ENCODE data around the gene TSPAN9. TPM values are rescaled to one million over a fixed set of nuclear protein-coding genes. Genes with fewer than 3 reads are reported as not detected.

Gene TSPAN9
- polyA plus RNA-seq, 1 of the 3 experiments (the other 2 are of a cell fraction): 34.9 TPM

GRCh38 chr12:3233797-3234196, 156.6 kb downstream of the TSPAN9 start:
- H3K9ac ChIP-seq: no peak overlapping the region
- POLR2A ChIA-PET: interaction anchor here (1.1 kb wide), 1 partner anchor 9 kb away, joined by 3 read pairs; no protein-coding TSS in a partner anchor
- H3K9me3 ChIP-seq: no peaks in the 10 kb centered on the region
- TF ChIP-seq, protein P1, sequence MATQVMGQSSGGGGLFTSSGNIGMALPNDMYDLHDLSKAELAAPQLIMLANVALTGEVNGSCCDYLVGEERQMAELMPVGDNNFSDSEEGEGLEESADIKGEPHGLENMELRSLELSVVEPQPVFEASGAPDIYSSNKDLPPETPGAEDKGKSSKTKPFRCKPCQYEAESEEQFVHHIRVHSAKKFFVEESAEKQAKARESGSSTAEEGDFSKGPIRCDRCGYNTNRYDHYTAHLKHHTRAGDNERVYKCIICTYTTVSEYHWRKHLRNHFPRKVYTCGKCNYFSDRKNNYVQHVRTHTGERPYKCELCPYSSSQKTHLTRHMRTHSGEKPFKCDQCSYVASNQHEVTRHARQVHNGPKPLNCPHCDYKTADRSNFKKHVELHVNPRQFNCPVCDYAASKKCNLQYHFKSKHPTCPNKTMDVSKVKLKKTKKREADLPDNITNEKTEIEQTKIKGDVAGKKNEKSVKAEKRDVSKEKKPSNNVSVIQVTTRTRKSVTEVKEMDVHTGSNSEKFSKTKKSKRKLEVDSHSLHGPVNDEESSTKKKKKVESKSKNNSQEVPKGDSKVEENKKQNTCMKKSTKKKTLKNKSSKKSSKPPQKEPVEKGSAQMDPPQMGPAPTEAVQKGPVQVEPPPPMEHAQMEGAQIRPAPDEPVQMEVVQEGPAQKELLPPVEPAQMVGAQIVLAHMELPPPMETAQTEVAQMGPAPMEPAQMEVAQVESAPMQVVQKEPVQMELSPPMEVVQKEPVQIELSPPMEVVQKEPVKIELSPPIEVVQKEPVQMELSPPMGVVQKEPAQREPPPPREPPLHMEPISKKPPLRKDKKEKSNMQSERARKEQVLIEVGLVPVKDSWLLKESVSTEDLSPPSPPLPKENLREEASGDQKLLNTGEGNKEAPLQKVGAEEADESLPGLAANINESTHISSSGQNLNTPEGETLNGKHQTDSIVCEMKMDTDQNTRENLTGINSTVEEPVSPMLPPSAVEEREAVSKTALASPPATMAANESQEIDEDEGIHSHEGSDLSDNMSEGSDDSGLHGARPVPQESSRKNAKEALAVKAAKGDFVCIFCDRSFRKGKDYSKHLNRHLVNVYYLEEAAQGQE (IDR thresholded peaks at IDR 0.05; ENCODE audit: low read depth, low read length): no peak
- TF ChIP-seq MXI1 (IDR thresholded peaks at IDR 0.05; ENCODE audit: low read depth, low read length): no peak
- TF ChIP-seq GATA2 (CRISPR knock-in tag; IDR thresholded peaks at IDR 0.05): no peak
- TF ChIP-seq RFX5 (IDR thresholded peaks at IDR 0.05; ENCODE audit: low read length): no peak
- no peak for TF ChIP-seq NFIC (IDR thresholded peaks at IDR 0.05; ENCODE audit: borderline replicate concordance)
- TF ChIP-seq, protein P2, sequence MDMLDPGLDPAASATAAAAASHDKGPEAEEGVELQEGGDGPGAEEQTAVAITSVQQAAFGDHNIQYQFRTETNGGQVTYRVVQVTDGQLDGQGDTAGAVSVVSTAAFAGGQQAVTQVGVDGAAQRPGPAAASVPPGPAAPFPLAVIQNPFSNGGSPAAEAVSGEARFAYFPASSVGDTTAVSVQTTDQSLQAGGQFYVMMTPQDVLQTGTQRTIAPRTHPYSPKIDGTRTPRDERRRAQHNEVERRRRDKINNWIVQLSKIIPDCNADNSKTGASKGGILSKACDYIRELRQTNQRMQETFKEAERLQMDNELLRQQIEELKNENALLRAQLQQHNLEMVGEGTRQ (IDR thresholded peaks at IDR 0.05; ENCODE audit: borderline replicate concordance, low read depth, low read length): no peak
- no peak for TF ChIP-seq NRF1 (IDR thresholded peaks at IDR 0.05; ENCODE audit: low read depth, low read length)
- TF ChIP-seq, protein P3, sequence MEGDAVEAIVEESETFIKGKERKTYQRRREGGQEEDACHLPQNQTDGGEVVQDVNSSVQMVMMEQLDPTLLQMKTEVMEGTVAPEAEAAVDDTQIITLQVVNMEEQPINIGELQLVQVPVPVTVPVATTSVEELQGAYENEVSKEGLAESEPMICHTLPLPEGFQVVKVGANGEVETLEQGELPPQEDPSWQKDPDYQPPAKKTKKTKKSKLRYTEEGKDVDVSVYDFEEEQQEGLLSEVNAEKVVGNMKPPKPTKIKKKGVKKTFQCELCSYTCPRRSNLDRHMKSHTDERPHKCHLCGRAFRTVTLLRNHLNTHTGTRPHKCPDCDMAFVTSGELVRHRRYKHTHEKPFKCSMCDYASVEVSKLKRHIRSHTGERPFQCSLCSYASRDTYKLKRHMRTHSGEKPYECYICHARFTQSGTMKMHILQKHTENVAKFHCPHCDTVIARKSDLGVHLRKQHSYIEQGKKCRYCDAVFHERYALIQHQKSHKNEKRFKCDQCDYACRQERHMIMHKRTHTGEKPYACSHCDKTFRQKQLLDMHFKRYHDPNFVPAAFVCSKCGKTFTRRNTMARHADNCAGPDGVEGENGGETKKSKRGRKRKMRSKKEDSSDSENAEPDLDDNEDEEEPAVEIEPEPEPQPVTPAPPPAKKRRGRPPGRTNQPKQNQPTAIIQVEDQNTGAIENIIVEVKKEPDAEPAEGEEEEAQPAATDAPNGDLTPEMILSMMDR (IDR thresholded peaks at IDR 0.05): no peak
- TF ChIP-seq, protein P4, sequence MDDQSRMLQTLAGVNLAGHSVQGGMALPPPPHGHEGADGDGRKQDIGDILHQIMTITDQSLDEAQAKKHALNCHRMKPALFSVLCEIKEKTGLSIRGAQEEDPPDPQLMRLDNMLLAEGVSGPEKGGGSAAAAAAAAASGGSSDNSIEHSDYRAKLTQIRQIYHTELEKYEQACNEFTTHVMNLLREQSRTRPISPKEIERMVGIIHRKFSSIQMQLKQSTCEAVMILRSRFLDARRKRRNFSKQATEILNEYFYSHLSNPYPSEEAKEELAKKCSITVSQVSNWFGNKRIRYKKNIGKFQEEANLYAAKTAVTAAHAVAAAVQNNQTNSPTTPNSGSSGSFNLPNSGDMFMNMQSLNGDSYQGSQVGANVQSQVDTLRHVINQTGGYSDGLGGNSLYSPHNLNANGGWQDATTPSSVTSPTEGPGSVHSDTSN (IDR thresholded peaks at IDR 0.05): no peak
- no peak for TF ChIP-seq FOSL2 (IDR thresholded peaks at IDR 0.05; ENCODE audit: borderline replicate concordance, low read depth)
- no peak for TF ChIP-seq RCOR1 (IDR thresholded peaks at IDR 0.05; ENCODE audit: low read length)
- TF ChIP-seq MAX (IDR thresholded peaks at IDR 0.05; ENCODE audit: low read depth): no peak
- no peaks in the 10 kb centered on the region for H3K79me2 ChIP-seq (ENCODE audit: insufficient read depth)
- H3K27ac ChIP-seq (ENCODE audit: low read depth in 2 of 2, low read length in 1 of 2): no peak overlapping the region
- peaks cover 0 to 4% of the 10 kb centered on the region in 2 experiments for H3K36me3 ChIP-seq (replicated peaks in 1 of 2; ENCODE audit: control insufficient read depth in 1 of 2, insufficient read depth in 2 of 2, low read length in 1 of 2)
- no peaks in the 10 kb centered on the region; the same call in 1 of the 2 replicates for H4K20me1 ChIP-seq (ENCODE audit: insufficient read depth)
- H3K9me2 ChIP-seq: no peaks in the 10 kb centered on the region
- WGBS (ENCODE audit: low lambda C conversion rate): 75% methylated on average over 5 of the region's 5 CpGs
- CTCF ChIA-PET: interaction anchor here (0.6 to 4.1 kb wide), 7 partner anchors 9 to 160 kb away, joined by 3 to 24 read pairs (median 3); no protein-coding TSS in a partner anchor
- DNase-seq: no peak
- H3K4me2 ChIP-seq: no peak overlapping the region
- no peaks in the 10 kb centered on the region for H3K27me3 ChIP-seq (ENCODE audit: insufficient read depth)
- no peaks in the 10 kb centered on the region for H3F3A ChIP-seq (replicated peaks; ENCODE audit: insufficient read depth)
- no peak overlapping the region for H2AFZ ChIP-seq (ENCODE audit: low read depth)
- peaks cover 6 to 7% of the 10 kb centered on the region in 2 experiments; a peak in 2 of 4 replicates for H3K4me1 ChIP-seq (ENCODE audit: control insufficient read depth in 1 of 2, insufficient read depth in 2 of 2, low read depth in 1 of 2, low read length in 1 of 2)
- no peak overlapping the region for H3K4me3 ChIP-seq (ENCODE audit: low read depth in 2 of 2, low read length in 1 of 2)

Measured in SK-N-SH (cell line).